HepG2 (cell line): Measurements from ENCODE around the gene SEPHS1. TPM values are rescaled to one million over a fixed set of nuclear protein-coding genes. Genes with fewer than 3 reads are reported as not detected.

Experiments used
- FLYWCH1 ChIP-seq: sonication (generic); formaldehyde crosslinking; IDR thresholded peaks from 2 replicates; pipeline ENCODE4 v1.8.1; 2023; ENCODE audit warnings: mild to moderate bottlenecking, missing genetic modification reagents
- FOXA3 ChIP-seq: IDR thresholded peaks from 2 replicates; pipeline ENCODE4 v1.6.1; 2016; ENCODE audit warnings: missing genetic modification reagents, missing compliant biosample characterization
- GABPB1 ChIP-seq: IDR thresholded peaks from 2 replicates; pipeline ENCODE4 v1.6.1; 2016; ENCODE audit warnings: mild to moderate bottlenecking, missing genetic modification reagents, moderate library complexity, missing compliant biosample characterization
- KLF16 ChIP-seq, 2 experiments: sonication (generic) in 1 of 2; formaldehyde crosslinking in 1 of 2; IDR thresholded peaks; 2 replicates each; pipeline versions ENCODE4 v1.6.1 to v1.8.0; 2016 to 2023; ENCODE audit warnings: missing genetic modification reagents in 2 of 2, missing compliant biosample characterization in 1 of 2
- POLR2AphosphoS5 ChIP-seq: IDR thresholded peaks from 2 replicates; pipeline ENCODE4 v1.6.1; 2012; ENCODE audit warnings: low read depth, low read length
- RARG ChIP-seq: sonication (generic); formaldehyde crosslinking; IDR thresholded peaks from 2 replicates; pipeline ENCODE4 v1.4.0; 2020; ENCODE audit warnings: low read depth, mild to moderate bottlenecking, missing genetic modification reagents
- STAG1 ChIP-seq: sonication (generic); formaldehyde crosslinking; IDR thresholded peaks from 2 replicates; pipeline ENCODE4 v1.4.0; 2020; ENCODE audit warnings: missing genetic modification reagents
- TEAD2 ChIP-seq: sonication (generic); formaldehyde crosslinking; IDR thresholded peaks from 2 replicates; pipeline ENCODE4 v1.9.0; 2021; ENCODE audit warnings: missing genetic modification reagents
- ZFP36L1 ChIP-seq: sonication (generic); formaldehyde crosslinking; IDR thresholded peaks from 2 replicates; pipeline ENCODE4 v1.8.0; 2022; ENCODE audit warnings: mild to moderate bottlenecking, missing genetic modification reagents, moderate library complexity
- ZNF616 ChIP-seq: sonication (generic); formaldehyde crosslinking; IDR thresholded peaks from 2 replicates; pipeline ENCODE4 v1.5.0; 2020; ENCODE audit warnings: low read depth, mild to moderate bottlenecking, missing genetic modification reagents
- ZNF644 ChIP-seq: IDR thresholded peaks from 2 replicates; pipeline ENCODE4 v1.6.1; 2016; ENCODE audit warnings: low read depth
- ZNF75D ChIP-seq: sonication (generic); formaldehyde crosslinking; IDR thresholded peaks from 2 replicates; pipeline ENCODE4 v1.8.1; 2023; ENCODE audit warnings: missing genetic modification reagents, mild to moderate bottlenecking, borderline replicate concordance
- polyA plus RNA-seq, 8 experiments: library from polyadenylated mRNA; depleted of rRNA in 3 of 8; stranded (reverse) in 7 of 8; unstranded in 1 of 8; fragments of >200 nt; fragmentation: Illumina TruSeq in 4 of 8; extraction: Trizol in 4 of 8; gene quantifications; 2 replicates each; pipeline versions ENCODE4 v1.2.1 to v1.2.3, GENCODE V29; 2011 to 2016; ENCODE audit warnings: low read depth in 4 of 8, missing spikeins in 1 of 8, mixed read lengths in 1 of 8; ENCODE audit not compliant: insufficient read depth in 1 of 8
- total RNA-seq, 5 experiments: library from RNA; depleted of rRNA; stranded (reverse); fragments of >200 nt; fragmentation: Illumina TruSeq; extraction: Trizol; gene quantifications; 2 replicates each; pipeline ENCODE4 v1.2.3, GENCODE V29; 2016; ENCODE audit warnings: low read depth in 1 of 5
- TF ChIP-seq, protein P1 (sequence below): sonication (generic); formaldehyde crosslinking; IDR thresholded peaks from 2 replicates; pipeline ENCODE4 v1.4.0; 2020; ENCODE audit warnings: missing genetic modification reagents, borderline replicate concordance
- TF ChIP-seq, protein P2 (sequence below): IDR thresholded peaks from 2 replicates; pipeline ENCODE4 v1.6.1; 2016; ENCODE audit warnings: missing genetic modification reagents, missing compliant biosample characterization
- TF ChIP-seq, protein P3 (sequence below): sonication (generic); formaldehyde crosslinking; IDR thresholded peaks from 2 replicates; pipeline ENCODE4 v1.5.0; 2020; ENCODE audit warnings: mild to moderate bottlenecking, missing genetic modification reagents, borderline replicate concordance
- TF ChIP-seq, protein P4 (sequence below): sonication (generic); formaldehyde crosslinking; conservative IDR thresholded peaks from 2 replicates; pipeline ENCODE4 v1.4.0; 2020; ENCODE audit warnings: missing genetic modification reagents
- TF ChIP-seq, protein P5 (sequence below): sonication (generic); formaldehyde crosslinking; IDR thresholded peaks from 2 replicates; pipeline ENCODE4 v1.4.0; 2020; ENCODE audit warnings: mild to moderate bottlenecking, missing genetic modification reagents, borderline replicate concordance

The SEPHS1 gene
- total and polyA plus RNA-seq, 2 of the 13 experiments (the other 11 are each of a cell fraction or from before 2014, with no cell fraction given): 57.8 to 61.5 TPM

DNA sequence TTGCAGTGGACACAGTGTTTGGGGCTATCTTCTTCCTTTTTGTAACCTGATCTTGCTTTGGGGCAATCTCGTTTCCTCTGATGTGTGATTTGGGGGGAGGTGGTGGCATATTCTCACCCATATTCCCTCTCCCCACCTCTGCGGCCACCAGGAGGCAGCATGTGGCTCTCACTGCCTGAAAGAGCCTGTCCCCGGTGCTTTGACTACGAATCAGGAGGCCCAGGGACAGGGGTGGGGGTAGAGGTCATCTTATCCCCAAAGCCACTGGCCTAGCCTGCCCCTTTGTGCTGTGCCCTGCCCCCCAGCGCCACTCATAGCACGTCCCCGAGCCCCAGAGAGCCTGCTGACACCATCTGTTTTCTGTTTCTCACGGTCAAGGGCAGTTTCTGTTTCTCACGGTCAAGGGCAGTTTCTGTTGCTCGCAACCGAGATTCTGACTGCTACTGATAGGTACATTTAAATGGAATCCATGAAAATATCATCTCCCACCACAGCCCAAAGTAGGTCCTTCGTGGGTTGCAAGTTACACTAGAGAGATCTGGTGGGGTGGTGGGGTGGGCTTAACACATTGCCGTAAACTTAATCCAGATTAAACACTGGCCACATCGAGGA lies 76.4 kb downstream of the SEPHS1 start (continued):
- TF ChIP-seq, protein P1, sequence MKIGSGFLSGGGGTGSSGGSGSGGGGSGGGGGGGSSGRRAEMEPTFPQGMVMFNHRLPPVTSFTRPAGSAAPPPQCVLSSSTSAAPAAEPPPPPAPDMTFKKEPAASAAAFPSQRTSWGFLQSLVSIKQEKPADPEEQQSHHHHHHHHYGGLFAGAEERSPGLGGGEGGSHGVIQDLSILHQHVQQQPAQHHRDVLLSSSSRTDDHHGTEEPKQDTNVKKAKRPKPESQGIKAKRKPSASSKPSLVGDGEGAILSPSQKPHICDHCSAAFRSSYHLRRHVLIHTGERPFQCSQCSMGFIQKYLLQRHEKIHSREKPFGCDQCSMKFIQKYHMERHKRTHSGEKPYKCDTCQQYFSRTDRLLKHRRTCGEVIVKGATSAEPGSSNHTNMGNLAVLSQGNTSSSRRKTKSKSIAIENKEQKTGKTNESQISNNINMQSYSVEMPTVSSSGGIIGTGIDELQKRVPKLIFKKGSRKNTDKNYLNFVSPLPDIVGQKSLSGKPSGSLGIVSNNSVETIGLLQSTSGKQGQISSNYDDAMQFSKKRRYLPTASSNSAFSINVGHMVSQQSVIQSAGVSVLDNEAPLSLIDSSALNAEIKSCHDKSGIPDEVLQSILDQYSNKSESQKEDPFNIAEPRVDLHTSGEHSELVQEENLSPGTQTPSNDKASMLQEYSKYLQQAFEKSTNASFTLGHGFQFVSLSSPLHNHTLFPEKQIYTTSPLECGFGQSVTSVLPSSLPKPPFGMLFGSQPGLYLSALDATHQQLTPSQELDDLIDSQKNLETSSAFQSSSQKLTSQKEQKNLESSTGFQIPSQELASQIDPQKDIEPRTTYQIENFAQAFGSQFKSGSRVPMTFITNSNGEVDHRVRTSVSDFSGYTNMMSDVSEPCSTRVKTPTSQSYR (CRISPR knock-in tag): peak; percentile 86
- TF ChIP-seq ZFP36L1 (CRISPR knock-in tag) (0 out of 2 replicates have a peak, but pooled peaks have one; percentile 77), FLYWCH1 (no peak), TEAD2 (CRISPR knock-in tag) (no peak), POLR2AphosphoS5 (no peak), KLF16 (CRISPR knock-in tag; IDR thresholded peaks at IDR 0.05) (peak in 1 of 2 experiments; percentile 53; a peak in 1 of 4 replicates), RARG (CRISPR knock-in tag) (no peak), ZNF616 (CRISPR knock-in tag) (0 out of 2 replicates have a peak, but pooled peaks have one; percentile 12), ZNF75D (CRISPR knock-in tag) (no peak), GABPB1 (0 out of 2 replicates have a peak, but pooled peaks have one; percentile 18), STAG1 (CRISPR knock-in tag) (peak; percentile 85), FOXA3 (peak; percentile 39; the same call in 1 of the 2 replicates), ZNF644 (CRISPR knock-in tag) (0 out of 2 replicates have a peak, but pooled peaks have one; percentile 24)
- TF ChIP-seq, protein P2, sequence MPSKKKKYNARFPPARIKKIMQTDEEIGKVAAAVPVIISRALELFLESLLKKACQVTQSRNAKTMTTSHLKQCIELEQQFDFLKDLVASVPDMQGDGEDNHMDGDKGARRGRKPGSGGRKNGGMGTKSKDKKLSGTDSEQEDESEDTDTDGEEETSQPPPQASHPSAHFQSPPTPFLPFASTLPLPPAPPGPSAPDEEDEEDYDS (CRISPR knock-in tag): peak; percentile 23; the same call in 1 of the 2 replicates
- TF ChIP-seq, protein P3, sequence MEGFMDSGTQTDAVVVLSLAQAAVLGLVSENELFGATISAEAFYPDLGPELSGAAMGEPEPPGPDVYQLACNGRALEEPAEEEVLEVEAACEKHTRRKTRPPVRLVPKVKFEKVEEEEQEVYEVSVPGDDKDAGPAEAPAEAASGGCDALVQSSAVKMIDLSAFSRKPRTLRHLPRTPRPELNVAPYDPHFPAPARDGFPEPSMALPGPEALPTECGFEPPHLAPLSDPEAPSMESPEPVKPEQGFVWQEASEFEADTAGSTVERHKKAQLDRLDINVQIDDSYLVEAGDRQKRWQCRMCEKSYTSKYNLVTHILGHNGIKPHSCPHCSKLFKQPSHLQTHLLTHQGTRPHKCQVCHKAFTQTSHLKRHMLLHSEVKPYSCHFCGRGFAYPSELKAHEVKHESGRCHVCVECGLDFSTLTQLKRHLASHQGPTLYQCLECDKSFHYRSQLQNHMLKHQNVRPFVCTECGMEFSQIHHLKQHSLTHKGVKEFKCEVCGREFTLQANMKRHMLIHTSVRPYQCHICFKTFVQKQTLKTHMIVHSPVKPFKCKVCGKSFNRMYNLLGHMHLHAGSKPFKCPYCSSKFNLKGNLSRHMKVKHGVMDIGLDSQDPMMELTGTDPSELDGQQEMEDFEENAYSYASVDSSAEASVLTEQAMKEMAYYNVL (CRISPR knock-in tag): 0 out of 2 replicates have a peak, but pooled peaks have one; percentile 23
- TF ChIP-seq, protein P4, sequence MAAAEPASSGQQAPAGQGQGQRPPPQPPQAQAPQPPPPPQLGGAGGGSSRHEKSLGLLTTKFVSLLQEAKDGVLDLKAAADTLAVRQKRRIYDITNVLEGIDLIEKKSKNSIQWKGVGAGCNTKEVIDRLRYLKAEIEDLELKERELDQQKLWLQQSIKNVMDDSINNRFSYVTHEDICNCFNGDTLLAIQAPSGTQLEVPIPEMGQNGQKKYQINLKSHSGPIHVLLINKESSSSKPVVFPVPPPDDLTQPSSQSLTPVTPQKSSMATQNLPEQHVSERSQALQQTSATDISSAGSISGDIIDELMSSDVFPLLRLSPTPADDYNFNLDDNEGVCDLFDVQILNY: no peak
- TF ChIP-seq, protein P5, sequence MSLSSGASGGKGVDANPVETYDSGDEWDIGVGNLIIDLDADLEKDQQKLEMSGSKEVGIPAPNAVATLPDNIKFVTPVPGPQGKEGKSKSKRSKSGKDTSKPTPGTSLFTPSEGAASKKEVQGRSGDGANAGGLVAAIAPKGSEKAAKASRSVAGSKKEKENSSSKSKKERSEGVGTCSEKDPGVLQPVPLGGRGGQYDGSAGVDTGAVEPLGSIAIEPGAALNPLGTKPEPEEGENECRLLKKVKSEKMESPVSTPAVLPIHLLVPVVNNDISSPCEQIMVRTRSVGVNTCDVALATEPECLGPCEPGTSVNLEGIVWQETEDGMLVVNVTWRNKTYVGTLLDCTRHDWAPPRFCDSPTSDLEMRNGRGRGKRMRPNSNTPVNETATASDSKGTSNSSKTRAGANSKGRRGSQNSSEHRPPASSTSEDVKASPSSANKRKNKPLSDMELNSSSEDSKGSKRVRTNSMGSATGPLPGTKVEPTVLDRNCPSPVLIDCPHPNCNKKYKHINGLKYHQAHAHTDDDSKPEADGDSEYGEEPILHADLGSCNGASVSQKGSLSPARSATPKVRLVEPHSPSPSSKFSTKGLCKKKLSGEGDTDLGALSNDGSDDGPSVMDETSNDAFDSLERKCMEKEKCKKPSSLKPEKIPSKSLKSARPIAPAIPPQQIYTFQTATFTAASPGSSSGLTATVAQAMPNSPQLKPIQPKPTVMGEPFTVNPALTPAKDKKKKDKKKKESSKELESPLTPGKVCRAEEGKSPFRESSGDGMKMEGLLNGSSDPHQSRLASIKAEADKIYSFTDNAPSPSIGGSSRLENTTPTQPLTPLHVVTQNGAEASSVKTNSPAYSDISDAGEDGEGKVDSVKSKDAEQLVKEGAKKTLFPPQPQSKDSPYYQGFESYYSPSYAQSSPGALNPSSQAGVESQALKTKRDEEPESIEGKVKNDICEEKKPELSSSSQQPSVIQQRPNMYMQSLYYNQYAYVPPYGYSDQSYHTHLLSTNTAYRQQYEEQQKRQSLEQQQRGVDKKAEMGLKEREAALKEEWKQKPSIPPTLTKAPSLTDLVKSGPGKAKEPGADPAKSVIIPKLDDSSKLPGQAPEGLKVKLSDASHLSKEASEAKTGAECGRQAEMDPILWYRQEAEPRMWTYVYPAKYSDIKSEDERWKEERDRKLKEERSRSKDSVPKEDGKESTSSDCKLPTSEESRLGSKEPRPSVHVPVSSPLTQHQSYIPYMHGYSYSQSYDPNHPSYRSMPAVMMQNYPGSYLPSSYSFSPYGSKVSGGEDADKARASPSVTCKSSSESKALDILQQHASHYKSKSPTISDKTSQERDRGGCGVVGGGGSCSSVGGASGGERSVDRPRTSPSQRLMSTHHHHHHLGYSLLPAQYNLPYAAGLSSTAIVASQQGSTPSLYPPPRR (CRISPR knock-in tag): peak; percentile 62; the same call in 1 of the 2 replicates
